Stimulated activated CD8-positive, alpha-beta memory T cell treated with anti-CD3 and anti-CD28 coated beads, Interleukin-7, amount 100 ng/mL, for 4 hours (primary cell): ENCODE results near the gene UGT1A4.
"Not testable (repeated sequence)": the region's sequence is repeated elsewhere in the genome, so short reads cannot be mapped to it uniquely, and the experiment has no call there.

Source experiments
- DNase-seq, 2 donors: peaks; one replicate each; pipeline ENCODE4 v3.0.0-alpha.2; 2020; ENCODE audit warnings: low read depth in 2 of 2

Gene UGT1A4

DNA sequence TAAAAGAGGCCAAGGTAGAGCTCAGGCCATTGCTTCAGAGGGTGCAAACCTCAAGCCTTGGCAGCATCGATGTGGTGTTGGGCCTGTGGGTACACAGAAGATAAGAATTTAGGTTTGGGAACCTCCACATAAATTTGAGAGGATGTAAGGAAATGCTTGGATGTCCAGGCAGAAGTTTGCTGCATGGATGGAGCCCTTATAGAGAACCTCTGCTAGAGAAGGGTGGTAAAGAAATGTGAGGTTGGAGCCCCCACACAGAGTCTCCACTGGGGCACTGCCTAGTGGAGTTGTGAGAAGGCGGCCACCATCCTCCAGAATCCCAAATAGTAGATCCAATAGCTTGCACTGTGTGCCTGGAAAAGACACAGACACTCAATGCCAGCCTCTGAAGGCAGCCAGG lies 32.2 kb downstream of the UGT1A4 start:
- not testable (repeated sequence) for DNase-seq

DNA sequence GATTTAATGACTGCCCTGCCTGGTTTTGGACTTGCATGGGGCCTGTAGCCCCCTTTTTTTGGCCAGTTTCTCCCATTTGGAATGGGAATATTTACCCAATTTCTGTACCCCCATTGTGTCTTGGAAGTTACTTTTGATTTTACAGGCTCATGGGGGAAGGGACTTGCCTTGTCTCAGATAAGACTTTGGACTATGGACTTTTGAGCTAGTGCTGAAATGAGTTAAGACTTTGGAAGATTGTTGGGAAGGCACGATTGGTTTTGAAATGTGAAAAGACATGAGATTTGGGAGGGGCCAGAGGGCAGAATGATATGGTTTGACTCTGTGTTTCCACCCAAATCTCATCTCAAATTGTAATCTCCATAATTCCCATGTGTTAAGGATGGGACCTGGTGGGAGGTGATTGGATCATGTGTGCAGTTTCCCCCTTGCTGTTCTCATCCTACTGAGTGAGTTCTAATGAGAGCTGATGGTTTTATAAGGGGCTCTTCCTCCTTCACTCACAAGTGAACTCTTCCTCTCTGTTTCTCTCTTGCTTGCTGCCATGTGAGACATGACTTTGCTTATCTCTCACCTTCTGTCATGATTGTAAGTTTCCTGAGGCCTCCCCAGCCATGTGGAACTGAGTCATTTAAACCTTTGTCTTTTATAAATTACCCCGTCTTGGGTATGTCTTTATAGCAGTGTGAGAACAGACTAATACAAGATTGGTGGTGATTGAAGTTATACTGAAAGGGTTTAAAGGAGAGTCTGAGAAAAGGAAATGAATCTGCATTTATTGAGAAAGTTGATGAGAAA lies 32.9 kb downstream of the UGT1A4 start:
- not testable (repeated sequence) for DNase-seq

DNA sequence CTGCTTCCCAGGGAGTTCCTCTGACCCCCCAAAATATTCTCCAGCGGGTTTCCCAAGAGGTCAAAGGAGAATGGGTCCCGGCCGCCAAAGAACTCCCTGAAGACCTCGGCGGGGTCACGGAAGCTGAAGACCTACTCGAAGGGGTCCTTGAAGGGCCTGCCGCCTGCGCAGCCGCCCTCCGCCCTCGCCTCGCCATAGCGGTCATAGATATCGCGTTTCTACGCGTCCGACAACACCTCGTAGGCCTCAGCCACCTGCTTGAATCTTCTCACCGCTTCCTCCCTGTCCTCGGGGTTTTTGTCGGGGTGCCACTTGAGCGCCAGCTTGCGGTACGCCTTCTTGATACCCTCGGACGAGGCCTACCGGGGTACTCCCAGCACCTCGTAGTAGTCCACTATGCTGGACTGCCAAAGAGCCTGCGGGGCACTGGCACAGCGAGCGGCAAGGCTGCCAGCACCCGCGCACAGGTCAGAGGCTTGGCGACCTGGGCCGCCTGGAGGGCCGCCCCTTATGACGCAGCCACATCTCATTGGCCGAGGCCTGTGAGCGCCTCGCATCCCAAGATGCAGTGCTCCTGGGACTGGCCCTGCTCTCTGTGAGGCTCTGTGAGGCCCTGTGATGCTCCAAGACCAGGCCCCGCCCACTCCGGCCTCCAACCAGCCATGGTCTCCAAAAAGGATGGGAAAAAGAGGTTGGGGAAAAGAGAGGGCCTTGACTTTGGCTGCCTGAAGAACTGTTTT lies 36.5 kb downstream of the UGT1A4 start:
- DNase-seq = no peak

DNA sequence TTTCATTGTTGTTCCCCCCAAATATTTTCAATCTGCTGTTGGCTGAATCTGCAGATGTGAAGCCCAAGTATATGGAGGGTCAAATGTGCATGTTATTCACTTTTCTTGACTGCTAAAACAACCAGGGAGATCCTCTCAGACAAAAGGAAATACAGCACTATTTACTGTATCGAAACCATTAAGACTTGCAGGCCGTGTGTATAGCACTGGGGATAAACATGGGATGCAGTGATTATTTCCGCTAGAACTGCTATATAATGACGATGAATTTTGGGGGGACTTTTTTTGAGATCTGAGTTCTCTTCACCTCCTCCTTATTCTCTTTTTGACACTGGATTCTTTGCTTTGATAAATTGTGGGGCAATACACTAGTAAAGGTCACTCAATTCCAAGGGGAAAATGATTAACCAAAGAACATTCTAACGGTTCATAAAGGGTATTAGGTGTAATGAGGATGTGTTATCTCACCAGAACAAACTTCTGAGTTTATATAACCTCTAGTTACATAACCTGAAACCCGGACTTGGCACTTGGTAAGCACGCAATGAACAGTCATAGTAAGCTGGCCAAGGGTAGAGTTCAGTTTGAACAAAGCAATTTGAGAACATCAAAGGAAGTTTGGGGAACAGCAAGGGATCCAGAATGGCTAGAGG lies 38.0 kb downstream of the UGT1A4 start:
- no peak for DNase-seq

DNA sequence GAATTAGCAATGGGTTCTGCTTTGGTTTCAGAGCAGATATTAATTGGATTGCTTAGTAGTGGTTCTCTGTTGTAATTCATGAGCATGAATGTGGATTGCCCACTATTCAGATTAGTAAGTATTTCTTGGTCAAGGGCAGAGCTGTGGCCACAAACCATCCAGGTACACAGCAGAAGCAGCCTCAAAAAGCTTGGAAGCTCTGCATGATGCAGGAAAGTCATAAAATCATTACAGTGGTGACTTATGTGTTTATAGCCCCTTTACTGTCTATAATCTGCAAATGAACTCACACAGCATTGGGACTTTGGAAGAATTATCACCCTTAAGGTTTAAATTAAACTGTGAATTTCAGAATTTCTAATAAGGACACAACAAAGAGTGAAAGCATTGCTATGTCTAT lies 39.6 kb downstream of the UGT1A4 start:
- DNase-seq = no peak

DNA sequence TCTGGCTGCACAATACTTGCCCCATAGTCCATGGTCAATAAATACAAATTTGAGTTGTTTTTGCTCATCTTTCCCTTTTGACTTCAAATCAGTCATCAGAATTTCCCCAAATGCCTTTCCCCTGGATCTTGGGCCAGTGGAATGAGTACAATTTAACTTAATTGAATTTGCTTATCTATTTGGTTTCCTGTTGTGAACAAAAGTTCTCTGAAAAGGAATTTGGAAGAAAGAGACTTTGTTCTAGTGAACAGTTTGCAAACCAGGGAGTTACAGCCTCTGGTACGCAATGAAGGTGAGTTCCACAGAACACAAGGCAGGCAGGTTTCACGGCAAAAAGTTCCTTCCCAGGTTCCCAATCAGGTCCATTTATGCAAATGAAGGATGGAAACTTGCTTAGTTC lies 40.3 kb downstream of the UGT1A4 start:
- no peak for DNase-seq

DNA sequence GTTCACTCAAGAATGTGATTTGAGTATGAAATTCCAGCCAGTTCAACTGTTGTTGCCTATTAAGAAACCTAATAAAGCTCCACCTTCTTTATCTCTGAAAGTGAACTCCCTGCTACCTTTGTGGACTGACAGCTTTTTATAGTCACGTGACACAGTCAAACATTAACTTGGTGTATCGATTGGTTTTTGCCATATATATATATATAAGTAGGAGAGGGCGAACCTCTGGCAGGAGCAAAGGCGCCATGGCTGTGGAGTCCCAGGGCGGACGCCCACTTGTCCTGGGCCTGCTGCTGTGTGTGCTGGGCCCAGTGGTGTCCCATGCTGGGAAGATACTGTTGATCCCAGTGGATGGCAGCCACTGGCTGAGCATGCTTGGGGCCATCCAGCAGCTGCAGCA lies 41.5 kb downstream of the UGT1A4 start, which contains the start of gene UGT1A1:
TSS of gene UGT1A1 (plus strand) at position 228 of the 400 bp plus-strand sequence. CDS start at position 246, 18 bp downstream.
- no peak for DNase-seq

DNA sequence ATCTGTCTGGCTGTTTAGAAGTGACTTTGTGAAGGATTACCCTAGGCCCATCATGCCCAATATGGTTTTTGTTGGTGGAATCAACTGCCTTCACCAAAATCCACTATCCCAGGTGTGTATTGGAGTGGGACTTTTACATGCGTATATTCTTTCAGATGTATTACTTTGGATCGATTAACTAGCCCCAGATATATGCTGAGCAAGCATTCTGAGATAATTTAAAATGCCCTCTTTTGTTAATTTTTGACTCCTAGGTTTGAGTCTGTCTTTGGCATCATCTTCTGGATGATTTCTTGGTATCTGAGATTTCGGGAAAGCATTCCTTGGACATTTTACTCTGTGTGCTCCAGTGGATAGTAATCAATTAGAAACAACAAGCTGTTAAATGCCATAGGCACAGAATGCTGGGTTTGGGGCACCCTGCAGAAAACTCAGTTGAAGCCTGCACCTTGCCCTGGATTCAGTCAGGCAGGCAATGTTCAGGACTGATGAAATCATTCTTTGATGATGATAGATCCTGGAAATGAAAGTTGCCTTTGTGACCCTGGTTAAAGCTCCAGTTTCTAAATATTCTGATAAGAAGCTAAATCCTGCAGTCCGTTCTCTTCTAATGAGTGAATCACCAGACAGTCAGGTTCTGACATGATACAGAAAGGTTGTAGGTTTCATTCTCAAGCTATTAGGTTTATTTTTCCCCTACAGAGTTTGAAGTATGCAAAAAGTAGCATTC lies 42.7 kb downstream of the UGT1A4 start:
- DNase-seq = no peak

DNA sequence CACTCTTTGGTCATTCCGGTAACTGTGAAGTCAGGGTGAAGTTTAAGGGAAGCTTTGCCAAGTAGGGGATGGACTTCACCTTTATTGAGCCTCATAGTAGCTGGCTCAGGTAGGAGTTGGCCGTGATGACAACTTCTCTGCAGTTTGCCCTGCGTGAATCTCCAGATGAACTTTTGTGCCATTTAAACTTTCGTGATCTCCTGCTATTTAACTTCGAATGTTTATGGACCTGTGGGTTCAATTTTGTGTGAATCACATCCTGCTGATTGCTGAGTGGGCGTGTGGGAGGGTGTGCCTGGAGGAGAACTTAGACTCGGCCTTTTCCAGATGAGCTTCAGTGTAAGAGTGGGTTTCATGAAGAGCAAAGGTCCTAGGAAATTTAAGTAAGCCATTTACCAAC lies 45.7 kb downstream of the UGT1A4 start:
- DNase-seq = no peak

DNA sequence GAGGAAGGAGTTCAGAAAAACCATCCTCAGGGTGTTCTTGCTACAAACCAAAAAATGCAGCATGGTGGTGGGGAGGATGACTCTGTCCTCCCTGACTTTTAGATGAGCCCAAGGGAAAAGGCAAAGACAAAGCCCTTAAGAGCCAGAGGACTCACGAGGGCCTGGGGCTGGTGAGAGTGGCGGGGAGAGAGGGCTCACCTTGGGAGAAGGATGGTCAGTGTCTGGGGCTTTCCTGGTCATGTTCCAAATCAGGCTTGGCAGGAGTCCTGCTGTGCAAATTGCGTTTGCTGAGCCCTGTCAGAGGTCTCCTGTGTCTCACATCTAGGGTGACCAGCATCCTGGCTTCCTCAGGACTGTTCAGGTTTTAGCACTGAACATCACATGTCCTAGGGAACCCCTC lies 46.2 kb downstream of the UGT1A4 start:
- DNase-seq = no peak

DNA sequence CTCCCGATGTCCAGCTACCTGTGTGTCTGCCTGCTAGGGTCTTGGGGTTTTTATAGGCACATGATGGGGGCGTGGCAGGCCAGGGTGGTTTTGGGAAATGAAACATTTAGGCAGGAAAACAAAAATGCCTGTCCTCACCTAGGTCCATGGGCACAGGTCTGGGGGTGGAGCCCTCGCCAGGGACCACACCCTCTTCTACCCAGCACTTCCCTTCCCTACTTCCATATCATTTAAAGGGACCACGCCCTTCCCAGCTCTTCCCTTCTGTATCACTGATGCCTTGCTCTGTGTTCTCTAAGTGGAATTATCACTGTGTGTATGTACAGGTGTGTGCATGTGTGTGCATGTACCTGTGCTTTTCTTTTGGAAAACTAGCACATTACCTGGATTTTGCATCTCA lies 47.9 kb downstream of the UGT1A4 start:
- DNase-seq = no peak

DNA sequence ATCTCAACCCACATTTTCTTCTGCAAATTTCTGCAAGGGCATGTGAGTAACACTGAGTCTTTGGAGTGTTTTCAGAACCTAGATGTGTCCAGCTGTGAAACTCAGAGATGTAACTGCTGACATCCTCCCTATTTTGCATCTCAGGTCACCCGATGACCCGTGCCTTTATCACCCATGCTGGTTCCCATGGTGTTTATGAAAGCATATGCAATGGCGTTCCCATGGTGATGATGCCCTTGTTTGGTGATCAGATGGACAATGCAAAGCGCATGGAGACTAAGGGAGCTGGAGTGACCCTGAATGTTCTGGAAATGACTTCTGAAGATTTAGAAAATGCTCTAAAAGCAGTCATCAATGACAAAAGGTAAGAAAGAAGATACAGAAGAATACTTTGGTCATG lies 49.5 kb downstream of the UGT1A4 start:
- no peak for DNase-seq

DNA sequence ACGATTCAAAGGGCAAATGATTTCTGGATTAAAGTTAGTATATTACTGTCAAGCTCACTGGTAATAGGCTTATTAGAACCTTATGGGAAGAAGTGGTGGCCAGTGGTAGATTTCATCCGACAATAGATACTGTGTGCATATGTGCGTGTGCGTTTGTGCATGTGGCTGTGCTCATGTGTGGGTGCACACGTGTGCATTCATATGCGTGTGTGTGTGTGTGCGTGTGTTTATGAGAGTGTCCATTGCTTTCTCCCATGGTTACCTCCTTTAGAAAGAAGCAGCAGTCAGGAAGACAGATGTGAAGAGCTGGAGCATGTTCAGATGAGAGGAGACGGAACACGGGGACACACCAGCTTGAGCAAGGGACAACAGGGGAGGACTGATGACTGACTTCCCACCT lies 50.7 kb downstream of the UGT1A4 start:
- DNase-seq = no peak

DNA sequence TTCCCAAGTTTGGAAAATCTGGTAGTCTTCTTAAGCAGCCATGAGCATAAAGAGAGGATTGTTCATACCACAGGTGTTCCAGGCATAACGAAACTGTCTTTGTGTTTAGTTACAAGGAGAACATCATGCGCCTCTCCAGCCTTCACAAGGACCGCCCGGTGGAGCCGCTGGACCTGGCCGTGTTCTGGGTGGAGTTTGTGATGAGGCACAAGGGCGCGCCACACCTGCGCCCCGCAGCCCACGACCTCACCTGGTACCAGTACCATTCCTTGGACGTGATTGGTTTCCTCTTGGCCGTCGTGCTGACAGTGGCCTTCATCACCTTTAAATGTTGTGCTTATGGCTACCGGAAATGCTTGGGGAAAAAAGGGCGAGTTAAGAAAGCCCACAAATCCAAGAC lies 53.6 kb downstream of the UGT1A4 start:
- no peak for DNase-seq

DNA sequence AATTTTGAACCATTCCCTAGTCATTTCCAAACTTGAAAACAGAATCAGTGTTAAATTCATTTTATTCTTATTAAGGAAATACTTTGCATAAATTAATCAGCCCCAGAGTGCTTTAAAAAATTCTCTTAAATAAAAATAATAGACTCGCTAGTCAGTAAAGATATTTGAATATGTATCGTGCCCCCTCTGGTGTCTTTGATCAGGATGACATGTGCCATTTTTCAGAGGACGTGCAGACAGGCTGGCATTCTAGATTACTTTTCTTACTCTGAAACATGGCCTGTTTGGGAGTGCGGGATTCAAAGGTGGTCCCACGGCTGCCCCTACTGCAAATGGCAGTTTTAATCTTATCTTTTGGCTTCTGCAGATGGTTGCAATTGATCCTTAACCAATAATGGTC lies 54.0 kb downstream of the UGT1A4 start:
- no peak for DNase-seq

DNA sequence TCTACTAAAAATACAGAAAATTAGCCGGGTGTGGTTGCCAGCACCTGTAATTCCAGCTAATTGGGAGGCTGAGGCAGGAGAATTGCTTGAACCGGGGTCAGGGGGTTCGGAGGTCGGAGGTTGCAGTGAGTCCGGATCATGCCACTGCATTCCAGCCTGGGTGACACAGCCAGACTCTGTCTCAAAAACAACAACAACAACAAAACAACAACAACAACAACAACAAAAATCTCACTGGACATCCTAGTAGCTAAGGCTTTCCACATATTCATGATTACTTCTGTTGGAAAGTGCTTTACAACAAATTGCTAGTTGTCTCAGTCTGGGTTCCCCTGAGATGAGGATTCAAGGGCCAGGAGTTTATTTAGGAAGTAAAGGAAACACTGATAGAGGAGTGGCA lies 55.3 kb downstream of the UGT1A4 start:
- no peak for DNase-seq

DNA sequence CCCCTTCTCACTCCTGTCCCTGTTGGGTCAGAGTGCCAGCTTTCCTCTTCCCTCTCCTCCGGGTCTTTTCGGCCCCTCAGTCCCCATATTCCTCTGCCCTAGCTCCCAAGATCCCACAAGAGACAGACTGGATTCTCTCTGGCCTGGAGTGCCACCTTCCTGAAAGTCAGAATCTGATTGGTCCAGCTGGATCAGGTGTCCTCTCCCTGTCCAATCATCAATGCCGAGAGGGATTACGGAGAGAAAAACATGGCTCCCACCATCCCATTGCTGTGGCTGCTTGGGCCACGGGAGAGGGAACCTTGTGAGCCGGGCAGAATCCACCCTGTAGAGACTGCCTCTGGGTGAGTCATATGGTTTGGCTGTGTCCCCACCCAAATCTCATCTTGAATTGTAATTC lies 56.9 kb downstream of the UGT1A4 start:
- DNase-seq = no peak

DNA sequence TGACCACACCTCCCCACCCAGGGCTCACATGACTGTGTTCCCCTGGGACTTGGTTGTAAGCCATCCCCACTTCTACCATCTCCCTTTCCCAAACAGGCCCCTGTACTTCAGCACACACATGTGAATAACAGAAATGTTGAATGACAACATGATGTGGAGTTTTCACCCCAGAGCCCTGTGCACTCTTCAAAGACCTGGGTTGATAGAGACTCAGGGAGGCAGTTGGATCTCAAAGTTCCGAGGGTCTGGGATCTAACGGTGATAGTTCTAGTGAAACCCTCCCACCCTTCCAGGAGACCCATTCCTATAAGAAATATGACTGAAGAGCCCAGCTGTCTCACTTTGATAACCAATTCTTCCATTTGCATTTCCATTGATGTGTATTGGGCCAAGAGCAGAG lies 59.5 kb downstream of the UGT1A4 start, which contains the start of gene MROH2A:
TSS of gene MROH2A (plus strand) at position 301 of the 400 bp plus-strand sequence. CDS start 1,029 bp downstream, outside the sequence.
- DNase-seq = no peak

DNA sequence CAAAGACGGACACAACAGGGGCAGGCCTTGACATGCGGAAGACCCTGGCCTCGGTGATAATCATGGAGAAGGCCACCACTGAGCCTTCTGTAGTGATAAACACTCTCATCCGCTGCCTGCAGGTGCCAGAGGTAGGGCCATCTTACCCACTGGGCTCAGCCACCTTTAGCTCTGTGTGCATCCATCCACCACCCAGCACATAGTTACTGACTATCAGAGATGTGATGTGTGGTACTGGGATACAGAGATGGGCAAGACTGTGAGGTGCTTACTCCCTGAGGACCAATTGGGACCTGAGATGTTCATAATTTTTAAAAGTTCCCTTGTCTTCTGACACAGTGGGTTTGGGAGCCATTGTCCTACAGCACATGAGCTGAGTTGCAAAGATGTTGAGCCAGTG lies 61.2 kb downstream of the UGT1A4 start:
- no peak for DNase-seq

DNA sequence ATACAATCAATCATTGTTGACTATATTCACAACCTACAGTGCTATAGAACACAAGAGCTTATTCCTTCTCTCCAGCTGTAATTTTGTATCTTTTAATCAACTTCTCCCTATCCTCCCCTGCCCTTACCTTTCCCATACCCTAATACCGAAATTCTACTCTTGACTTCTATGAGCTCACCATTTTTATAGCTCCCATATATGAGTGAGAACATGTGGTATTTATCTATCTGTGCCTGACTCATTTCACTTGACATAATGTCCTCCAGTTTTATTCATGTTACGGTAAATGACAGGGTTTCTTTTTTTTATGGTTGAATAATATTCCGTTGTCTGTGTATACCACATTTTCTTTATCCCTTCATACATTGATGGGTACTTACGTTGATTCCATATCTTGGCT lies 62.2 kb downstream of the UGT1A4 start:
- DNase-seq = no peak

DNA sequence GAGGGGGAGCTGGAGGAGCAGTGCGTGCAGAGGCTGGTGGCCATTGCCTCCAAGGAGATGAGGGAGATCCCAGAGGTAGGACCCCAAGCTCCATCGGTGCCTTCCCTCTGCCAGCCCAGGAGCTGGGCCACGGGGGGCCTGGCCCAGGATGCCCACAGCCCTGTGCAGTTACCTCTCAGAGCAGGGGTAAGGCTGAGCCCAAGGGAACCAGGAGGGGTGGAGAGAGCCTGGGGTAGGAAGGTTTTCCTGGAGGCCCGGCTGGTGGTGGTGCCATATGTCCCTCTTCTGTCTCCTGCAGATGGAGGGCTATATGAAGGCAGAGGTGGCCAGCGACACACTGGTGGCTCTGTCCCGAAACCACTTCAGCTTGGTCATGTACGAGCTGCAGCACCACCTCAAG lies 71.0 kb downstream of the UGT1A4 start:
- DNase-seq = no peak
